Fibroblast of peridontal ligament (primary cell): ENCODE measurements around the gene GPATCH2.
"Not testable (repeated sequence)": the region's sequence is repeated elsewhere in the genome, so short reads cannot be mapped to it uniquely, and the experiment has no call there.

Experiments used
- DNase-seq: peaks from one replicate; pipeline ENCODE4 v3.0.0-alpha.2; 2010; ENCODE audit errors: extremely low read depth

Gene GPATCH2

GRCh38 chr1:217449370-217449769 is 181.5 kb downstream of the GPATCH2 start:
- DNase-seq, result no peak

- no peak for DNase-seq
These were observed 187.0 kb downstream of the GPATCH2 start for GRCh38 chr1:217443845-217444244.

GRCh38 chr1:217437376-217437775 is 193.5 kb downstream of the GPATCH2 start:
- DNase-seq, result no peak

- DNase-seq, result no peak
These were observed 195.7 kb downstream of the GPATCH2 start for GRCh38 chr1:217435204-217435603.

- no peak for DNase-seq
These were observed 197.2 kb downstream of the GPATCH2 start for GRCh38 chr1:217433664-217434063.

GRCh38 chr1:217432339-217432738 is 198.6 kb downstream of the GPATCH2 start:
- no peak for DNase-seq

- DNase-seq, result no peak
These were observed 199.5 kb downstream of the GPATCH2 start for GRCh38 chr1:217431395-217431794.

- DNase-seq, result no peak
These were observed 205.5 kb downstream of the GPATCH2 start for GRCh38 chr1:217425422-217425821.

- DNase-seq, result no peak
These were observed 211.7 kb downstream of the GPATCH2 start for GRCh38 chr1:217419194-217419551.

GRCh38 chr1:217418269-217419193 is 212.4 kb downstream of the GPATCH2 start:
- no peak for DNase-seq

- no peak for DNase-seq
These were observed 213.5 kb downstream of the GPATCH2 start for GRCh38 chr1:217417363-217417762.

GRCh38 chr1:217407534-217408001 is 223.3 kb downstream of the GPATCH2 start:
- DNase-seq, result no peak

GRCh38 chr1:217403026-217403720 is 227.7 kb downstream of the GPATCH2 start:
- DNase-seq, result no peak

GRCh38 chr1:217402301-217402700 is 228.6 kb downstream of the GPATCH2 start:
- DNase-seq, result no peak

GRCh38 chr1:217393896-217394295 is 237.0 kb downstream of the GPATCH2 start:
- no peak for DNase-seq

GRCh38 chr1:217392441-217392840 is 238.4 kb downstream of the GPATCH2 start:
- DNase-seq, result no peak

GRCh38 chr1:217389895-217390294 is 241.0 kb downstream of the GPATCH2 start:
- no peak for DNase-seq

GRCh38 chr1:217388522-217389065 is 242.3 kb downstream of the GPATCH2 start:
- no peak for DNase-seq

GRCh38 chr1:217381773-217382172 is 249.1 kb downstream of the GPATCH2 start:
- DNase-seq, result not testable (repeated sequence)

- DNase-seq, result not testable (repeated sequence)
These were observed 251.1 kb downstream of the GPATCH2 start for GRCh38 chr1:217379804-217380203.

GRCh38 chr1:217379336-217379735 is 251.6 kb downstream of the GPATCH2 start:
- DNase-seq, result no peak
